LNCAP (cell line): ENCODE results near the gene C10orf90.

Experiments used
- TF ChIP-seq, protein P1 (sequence below): fragments of 450-650 bp; IDR thresholded peaks from 2 replicates; pipeline ENCODE4 v1.5.1; 2017; ENCODE audit warnings: mild to moderate bottlenecking

C10orf90 gene

GRCh38 chr10:126671402-126671975, 996 bp upstream of the C10orf90 start:
- TF ChIP-seq, protein P1, sequence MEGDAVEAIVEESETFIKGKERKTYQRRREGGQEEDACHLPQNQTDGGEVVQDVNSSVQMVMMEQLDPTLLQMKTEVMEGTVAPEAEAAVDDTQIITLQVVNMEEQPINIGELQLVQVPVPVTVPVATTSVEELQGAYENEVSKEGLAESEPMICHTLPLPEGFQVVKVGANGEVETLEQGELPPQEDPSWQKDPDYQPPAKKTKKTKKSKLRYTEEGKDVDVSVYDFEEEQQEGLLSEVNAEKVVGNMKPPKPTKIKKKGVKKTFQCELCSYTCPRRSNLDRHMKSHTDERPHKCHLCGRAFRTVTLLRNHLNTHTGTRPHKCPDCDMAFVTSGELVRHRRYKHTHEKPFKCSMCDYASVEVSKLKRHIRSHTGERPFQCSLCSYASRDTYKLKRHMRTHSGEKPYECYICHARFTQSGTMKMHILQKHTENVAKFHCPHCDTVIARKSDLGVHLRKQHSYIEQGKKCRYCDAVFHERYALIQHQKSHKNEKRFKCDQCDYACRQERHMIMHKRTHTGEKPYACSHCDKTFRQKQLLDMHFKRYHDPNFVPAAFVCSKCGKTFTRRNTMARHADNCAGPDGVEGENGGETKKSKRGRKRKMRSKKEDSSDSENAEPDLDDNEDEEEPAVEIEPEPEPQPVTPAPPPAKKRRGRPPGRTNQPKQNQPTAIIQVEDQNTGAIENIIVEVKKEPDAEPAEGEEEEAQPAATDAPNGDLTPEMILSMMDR: no peak

DNA sequence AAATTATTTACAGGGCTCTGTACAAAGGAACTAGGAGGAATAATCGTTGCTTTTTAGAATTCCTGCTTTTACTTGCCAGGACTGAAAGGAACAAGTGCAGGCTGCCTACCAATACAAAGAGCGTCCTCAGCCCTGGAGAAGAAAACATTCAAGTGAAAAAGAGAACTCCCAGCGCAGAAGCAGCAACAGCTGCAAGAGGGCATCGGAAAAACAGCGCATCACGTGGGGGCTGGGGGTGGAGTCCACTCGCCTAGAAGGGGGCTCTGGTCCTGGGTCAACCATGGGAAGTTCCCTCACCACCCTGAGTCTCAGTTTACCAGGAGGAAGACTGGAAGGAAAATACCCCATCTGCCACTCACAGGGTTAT, 385 bp upstream of the C10orf90 start:
- TF ChIP-seq, protein P1: no peak

DNA sequence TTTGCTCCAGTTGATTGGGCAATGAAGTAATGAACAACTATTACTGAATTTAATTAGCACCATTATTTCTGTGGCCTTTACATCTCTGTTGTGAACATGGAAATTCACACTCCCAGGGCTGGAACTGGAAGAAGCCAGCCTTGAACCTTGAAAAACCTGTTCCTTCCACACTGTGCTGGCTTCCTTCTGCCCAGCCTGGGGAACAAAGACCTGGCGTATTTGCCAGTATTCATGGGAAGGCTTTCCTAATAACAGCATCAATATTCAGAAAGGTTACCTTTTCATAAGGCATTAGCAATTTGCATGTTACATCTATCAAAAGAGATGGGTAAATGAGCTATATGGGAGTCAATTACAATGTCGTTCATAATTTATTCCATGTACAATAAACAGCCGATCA, 1.3 kb downstream of the C10orf90 start:
- TF ChIP-seq, protein P1: no peak

DNA sequence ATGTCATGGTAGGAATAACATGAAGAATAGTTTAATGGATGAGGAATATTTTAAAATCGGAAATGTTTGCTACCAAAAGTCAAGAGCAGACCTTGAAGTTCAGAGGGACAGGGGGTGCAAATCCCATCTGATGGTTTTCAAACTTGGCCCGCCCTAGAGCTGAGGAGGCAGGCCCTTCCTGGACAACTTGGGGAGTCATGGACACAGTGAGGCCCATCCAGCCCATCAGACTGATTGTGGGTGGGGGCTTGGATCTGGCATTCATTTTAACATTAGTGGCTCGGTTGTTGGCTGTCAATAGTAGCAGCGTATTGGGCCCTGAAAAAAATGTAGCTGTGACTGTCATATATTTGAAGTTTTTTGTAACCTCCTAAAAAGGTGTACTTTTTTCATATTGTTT, 2.0 kb downstream of the C10orf90 start:
- TF ChIP-seq, protein P1: no peak

DNA sequence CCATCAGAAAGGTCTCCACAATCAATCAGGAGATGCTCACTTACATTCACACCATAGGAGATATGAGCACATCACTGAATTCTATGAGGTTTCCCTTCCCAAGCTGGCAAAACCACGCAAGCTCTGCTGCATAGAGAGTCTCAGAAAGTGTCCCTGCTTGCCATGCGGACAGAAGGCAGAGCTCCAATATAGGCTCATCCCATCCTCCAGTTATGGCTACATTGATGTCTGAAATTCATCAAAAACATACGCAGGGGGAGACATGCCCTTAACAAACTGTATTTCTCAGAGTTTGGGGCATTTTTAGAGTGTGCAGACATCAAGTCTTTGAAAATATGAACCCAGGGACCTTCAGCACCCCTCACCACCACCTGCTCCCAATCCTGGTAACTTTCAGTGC, 2.9 kb downstream of the C10orf90 start:
- TF ChIP-seq, protein P1: no peak

DNA sequence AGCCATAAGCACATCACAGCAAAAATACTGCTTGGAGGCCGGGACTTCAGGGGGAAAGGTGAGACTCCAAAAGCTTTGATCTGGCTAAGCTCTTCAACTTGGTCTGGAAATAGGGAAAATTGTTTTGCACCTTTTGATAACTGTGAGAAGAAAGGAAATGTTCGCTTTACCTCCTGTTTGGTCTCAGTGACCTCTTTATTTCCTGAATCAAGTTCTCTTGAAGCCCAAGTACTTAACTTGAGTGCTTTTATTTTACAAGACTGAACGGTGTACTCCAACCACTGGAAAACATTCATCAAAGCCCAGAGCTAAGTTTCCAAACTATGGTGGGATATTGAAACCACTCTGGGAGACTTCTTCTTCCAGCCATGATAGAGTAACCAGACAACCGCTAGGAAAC, 5.3 kb downstream of the C10orf90 start:
- TF ChIP-seq, protein P1: no peak

GRCh38 chr10:126663880-126664279, 6.6 kb downstream of the C10orf90 start:
- TF ChIP-seq, protein P1: no peak

GRCh38 chr10:126663328-126663727, 7.2 kb downstream of the C10orf90 start:
- TF ChIP-seq, protein P1: no peak
